ENCODE data around the gene CENPV. TPM values are rescaled to one million over a fixed set of nuclear protein-coding genes. Genes with fewer than 3 reads are reported as not detected.

CENPV gene
- total and polyA plus RNA-seq, 2 of the 13 experiments (the other 11 are each of a cell fraction or from before 2014, with no cell fraction given): 193 to 292 TPM

DNA sequence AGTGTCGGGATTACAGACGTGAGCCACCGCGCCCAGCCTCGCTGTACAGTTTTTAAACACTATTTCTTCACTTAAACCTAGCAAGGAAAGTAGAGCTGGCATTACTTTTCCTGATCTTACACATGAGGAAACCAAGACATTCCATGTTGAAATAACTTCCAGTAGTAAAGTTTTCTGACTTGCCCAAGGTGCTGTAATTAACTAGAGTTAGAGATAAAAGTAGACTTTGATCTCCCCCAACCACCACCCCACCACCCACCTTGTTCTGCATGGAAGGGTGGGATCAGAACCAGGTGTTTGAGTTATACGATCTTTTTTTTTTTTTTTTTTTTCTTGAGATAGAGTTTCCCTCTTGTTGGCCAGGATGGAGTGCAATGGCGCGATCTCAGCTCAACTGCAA is 47.1 kb downstream of the CENPV start:
- ChIA-PET CTCF (ENCODE audit: low intra/inter-chr PET ratio, low total read pairs) (no interaction called here), POLR2A (interaction anchor here (1.5 to 11.1 kb wide), 4 partner anchors 9 to 132 kb away, joined by 4 to 111 read pairs (median 16); partner anchors contain the start of gene UBB)
- H3K4me1 ChIP-seq (ENCODE audit: insufficient read depth, low read length): peaks cover 82% of the 10 kb centered on the region
- DNase-seq (ENCODE audit: low spot score) (no peak), FAIRE-seq (no peak), ATAC-seq (no peak)
- no peaks in the 10 kb centered on the region for H3K27me3 ChIP-seq (ENCODE audit: control insufficient read depth in 1 of 2, insufficient read depth in 2 of 2, low read length in 2 of 2)
- no peak overlapping the region for H3K9ac ChIP-seq (ENCODE audit: insufficient read depth, low read depth, low read length)
- in situ Hi-C loops (cut with HindIII; ENCODE audit: extremely low pct_ligation_motif_present, low pct_unique_long_range_greater_than_20kb): no loop called here
- no peak overlapping the region for H2AFZ ChIP-seq (ENCODE audit: low read length)
- TF ChIP-seq ZNF432 (CRISPR knock-in tag; IDR thresholded peaks at IDR 0.05; ENCODE audit: borderline replicate concordance) (no peak), ZNF343 (CRISPR knock-in tag; IDR thresholded peaks at IDR 0.05) (no peak), ZNF530 (CRISPR knock-in tag; IDR thresholded peaks at IDR 0.05; ENCODE audit: low read depth) (no peak), GABPA (IDR thresholded peaks at IDR 0.05; ENCODE audit: low read depth, low read length) (no peak), GABPA (CRISPR knock-in tag; IDR thresholded peaks at IDR 0.05; ENCODE audit: low read depth) (no peak)
- TF ChIP-seq, protein P1, sequence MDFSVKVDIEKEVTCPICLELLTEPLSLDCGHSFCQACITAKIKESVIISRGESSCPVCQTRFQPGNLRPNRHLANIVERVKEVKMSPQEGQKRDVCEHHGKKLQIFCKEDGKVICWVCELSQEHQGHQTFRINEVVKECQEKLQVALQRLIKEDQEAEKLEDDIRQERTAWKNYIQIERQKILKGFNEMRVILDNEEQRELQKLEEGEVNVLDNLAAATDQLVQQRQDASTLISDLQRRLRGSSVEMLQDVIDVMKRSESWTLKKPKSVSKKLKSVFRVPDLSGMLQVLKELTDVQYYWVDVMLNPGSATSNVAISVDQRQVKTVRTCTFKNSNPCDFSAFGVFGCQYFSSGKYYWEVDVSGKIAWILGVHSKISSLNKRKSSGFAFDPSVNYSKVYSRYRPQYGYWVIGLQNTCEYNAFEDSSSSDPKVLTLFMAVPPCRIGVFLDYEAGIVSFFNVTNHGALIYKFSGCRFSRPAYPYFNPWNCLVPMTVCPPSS (IDR thresholded peaks at IDR 0.05): no peak
- H3K36me3 ChIP-seq (replicated peaks in 1 of 2; ENCODE audit: control insufficient read depth in 1 of 2, insufficient read depth in 2 of 2, low read length in 2 of 2): peaks cover 0 to 5% of the 10 kb centered on the region in 2 experiments; a peak in 1 of 5 replicates
- WGBS (ENCODE audit: low lambda C conversion rate): 83% methylated on average over 8 of the region's 8 CpGs
- intact Hi-C loops (cut with micrococcal nuclease; ENCODE audit: unreplicated experiment): no loop called here
- H3K4me2 ChIP-seq (ENCODE audit: low read depth, low read length): no peak overlapping the region
- H4K20me1 ChIP-seq (ENCODE audit: insufficient read depth, low read length): no peaks in the 10 kb centered on the region
- H3K9me3 ChIP-seq (ENCODE audit: low read length): no peaks in the 10 kb centered on the region
- no peak overlapping the region for H3K4me3 ChIP-seq (replicated peaks in 1 of 3; ENCODE audit: insufficient read depth in 1 of 3, low read depth in 2 of 3, low read length in 3 of 3)
- no peak overlapping the region for H3K27ac ChIP-seq (ENCODE audit: extremely low read length, insufficient read depth, low read length)
- no peaks in the 10 kb centered on the region for H3K79me2 ChIP-seq (ENCODE audit: insufficient read depth, low read length)
- no TSS peak for BruUV-seq (replicated peaks)

DNA sequence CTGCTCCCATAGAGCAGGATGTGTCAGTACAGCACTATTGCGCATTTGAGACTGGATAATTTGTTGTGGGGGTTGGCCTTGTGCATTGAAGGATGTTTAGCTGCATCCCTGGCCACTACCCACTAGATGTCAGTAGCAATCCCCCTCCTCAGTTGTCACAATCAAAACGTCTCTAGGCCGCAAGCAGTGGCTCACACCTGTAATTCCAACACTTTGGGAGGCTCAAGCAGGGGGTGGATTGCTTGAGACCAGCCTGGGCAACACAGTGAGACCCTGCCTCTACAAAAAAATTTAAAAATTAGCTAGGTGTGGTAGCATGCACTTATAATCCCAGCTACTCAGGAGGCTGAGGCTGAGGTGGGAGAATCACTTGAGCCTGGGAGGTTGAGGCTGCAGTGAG is 48.4 kb downstream of the CENPV start:
- peak; percentile 91 for FAIRE-seq
- in situ Hi-C loops (cut with HindIII; ENCODE audit: extremely low pct_ligation_motif_present, low pct_unique_long_range_greater_than_20kb): no loop called here
- CTCF ChIA-PET (ENCODE audit: low intra/inter-chr PET ratio, low total read pairs): interaction anchor here (1.5 kb wide), 1 partner anchor 19 kb away, joined by 8 read pairs; no protein-coding TSS in a partner anchor
- no peaks in the 10 kb centered on the region for H3K9me3 ChIP-seq (ENCODE audit: low read length)
- no peak overlapping the region for H3K4me2 ChIP-seq (ENCODE audit: low read depth, low read length)
- intact Hi-C loops (cut with micrococcal nuclease; ENCODE audit: unreplicated experiment): loop anchor here (1.0 to 2.0 kb wide), 2 partner anchors 20 to 110 kb away; partner anchors contain the start of gene TRPV2
- peaks cover 79% of the 10 kb centered on the region for H3K4me1 ChIP-seq (ENCODE audit: insufficient read depth, low read length)
- no peak overlapping the region for H3K9ac ChIP-seq (ENCODE audit: insufficient read depth, low read depth, low read length)
- no TSS peak for BruUV-seq (replicated peaks)
- H3K36me3 ChIP-seq (replicated peaks in 1 of 2; ENCODE audit: control insufficient read depth in 1 of 2, insufficient read depth in 2 of 2, low read length in 2 of 2): peaks cover 0 to 5% of the 10 kb centered on the region in 2 experiments; a peak in 1 of 5 replicates
- H3K27me3 ChIP-seq (ENCODE audit: control insufficient read depth in 1 of 2, insufficient read depth in 2 of 2, low read length in 2 of 2): no peaks in the 10 kb centered on the region
- WGBS (ENCODE audit: low lambda C conversion rate): 40% methylated on average over 2 of the region's 3 CpGs
- no peaks in the 10 kb centered on the region for H3K79me2 ChIP-seq (ENCODE audit: insufficient read depth, low read length)
- peak; percentile 86 for ATAC-seq
- H4K20me1 ChIP-seq (ENCODE audit: insufficient read depth, low read length): no peaks in the 10 kb centered on the region
- DNase-seq (ENCODE audit: low spot score): peak; percentile 63
- POLR2A ChIA-PET: interaction anchor here (0.8 to 11.1 kb wide), 11 partner anchors 9 to 134 kb away, joined by 3 to 111 read pairs (median 6); partner anchors contain the start of genes NCOR1 and UBB
- H3K4me3 ChIP-seq (replicated peaks in 1 of 3; ENCODE audit: insufficient read depth in 1 of 3, low read depth in 2 of 3, low read length in 3 of 3): no peak overlapping the region
- H3K27ac ChIP-seq (ENCODE audit: extremely low read length, insufficient read depth, low read length): no peak overlapping the region
- H2AFZ ChIP-seq (ENCODE audit: low read length): no peak overlapping the region
- no peak for TF ChIP-seq ZNF251 (CRISPR knock-in tag; IDR thresholded peaks at IDR 0.05)
- TF ChIP-seq, protein P2, sequence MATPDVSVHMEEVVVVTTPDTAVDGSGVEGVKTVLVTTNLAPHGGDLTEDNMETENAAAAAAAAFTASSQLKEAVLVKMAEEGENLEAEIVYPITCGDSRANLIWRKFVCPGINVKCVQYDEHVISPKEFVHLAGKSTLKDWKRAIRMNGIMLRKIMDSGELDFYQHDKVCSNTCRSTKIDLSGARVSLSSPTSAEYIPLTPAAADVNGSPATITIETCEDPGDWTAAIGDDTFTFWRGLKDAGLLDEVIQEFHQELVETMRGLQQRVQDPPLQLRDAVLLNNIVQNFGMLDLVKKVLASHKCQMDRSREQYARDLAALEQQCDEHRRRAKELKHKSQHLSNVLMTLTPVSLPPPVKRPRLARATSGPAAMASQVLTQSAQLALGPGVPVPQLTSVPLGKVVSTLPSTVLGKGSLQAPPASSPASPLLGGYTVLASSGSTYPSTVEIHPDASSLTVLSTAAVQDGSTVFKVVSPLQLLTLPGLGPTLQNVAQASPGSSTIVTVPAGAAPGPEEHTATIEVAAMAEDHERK (CRISPR knock-in tag; IDR thresholded peaks at IDR 0.05; ENCODE audit: low read depth): no peak
- TF ChIP-seq, protein P3, sequence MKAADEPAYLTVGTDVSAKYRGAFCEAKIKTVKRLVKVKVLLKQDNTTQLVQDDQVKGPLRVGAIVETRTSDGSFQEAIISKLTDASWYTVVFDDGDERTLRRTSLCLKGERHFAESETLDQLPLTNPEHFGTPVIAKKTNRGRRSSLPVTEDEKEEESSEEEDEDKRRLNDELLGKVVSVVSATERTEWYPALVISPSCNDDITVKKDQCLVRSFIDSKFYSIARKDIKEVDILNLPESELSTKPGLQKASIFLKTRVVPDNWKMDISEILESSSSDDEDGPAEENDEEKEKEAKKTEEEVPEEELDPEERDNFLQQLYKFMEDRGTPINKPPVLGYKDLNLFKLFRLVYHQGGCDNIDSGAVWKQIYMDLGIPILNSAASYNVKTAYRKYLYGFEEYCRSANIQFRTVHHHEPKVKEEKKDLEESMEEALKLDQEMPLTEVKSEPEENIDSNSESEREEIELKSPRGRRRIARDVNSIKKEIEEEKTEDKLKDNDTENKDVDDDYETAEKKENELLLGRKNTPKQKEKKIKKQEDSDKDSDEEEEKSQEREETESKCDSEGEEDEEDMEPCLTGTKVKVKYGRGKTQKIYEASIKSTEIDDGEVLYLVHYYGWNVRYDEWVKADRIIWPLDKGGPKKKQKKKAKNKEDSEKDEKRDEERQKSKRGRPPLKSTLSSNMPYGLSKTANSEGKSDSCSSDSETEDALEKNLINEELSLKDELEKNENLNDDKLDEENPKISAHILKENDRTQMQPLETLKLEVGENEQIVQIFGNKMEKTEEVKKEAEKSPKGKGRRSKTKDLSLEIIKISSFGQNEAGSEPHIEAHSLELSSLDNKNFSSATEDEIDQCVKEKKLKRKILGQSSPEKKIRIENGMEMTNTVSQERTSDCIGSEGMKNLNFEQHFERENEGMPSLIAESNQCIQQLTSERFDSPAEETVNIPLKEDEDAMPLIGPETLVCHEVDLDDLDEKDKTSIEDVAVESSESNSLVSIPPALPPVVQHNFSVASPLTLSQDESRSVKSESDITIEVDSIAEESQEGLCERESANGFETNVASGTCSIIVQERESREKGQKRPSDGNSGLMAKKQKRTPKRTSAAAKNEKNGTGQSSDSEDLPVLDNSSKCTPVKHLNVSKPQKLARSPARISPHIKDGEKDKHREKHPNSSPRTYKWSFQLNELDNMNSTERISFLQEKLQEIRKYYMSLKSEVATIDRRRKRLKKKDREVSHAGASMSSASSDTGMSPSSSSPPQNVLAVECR (CRISPR knock-in tag; IDR thresholded peaks at IDR 0.05; ENCODE audit: borderline replicate concordance): no peak

All from HepG2 (cell line).